ENCODE measurements around the gene PTH1R.

Gene PTH1R

GRCh38 chr3:46887980-46888494 is 10.5 kb downstream of the PTH1R start:
- TF ChIP-seq, protein P1, sequence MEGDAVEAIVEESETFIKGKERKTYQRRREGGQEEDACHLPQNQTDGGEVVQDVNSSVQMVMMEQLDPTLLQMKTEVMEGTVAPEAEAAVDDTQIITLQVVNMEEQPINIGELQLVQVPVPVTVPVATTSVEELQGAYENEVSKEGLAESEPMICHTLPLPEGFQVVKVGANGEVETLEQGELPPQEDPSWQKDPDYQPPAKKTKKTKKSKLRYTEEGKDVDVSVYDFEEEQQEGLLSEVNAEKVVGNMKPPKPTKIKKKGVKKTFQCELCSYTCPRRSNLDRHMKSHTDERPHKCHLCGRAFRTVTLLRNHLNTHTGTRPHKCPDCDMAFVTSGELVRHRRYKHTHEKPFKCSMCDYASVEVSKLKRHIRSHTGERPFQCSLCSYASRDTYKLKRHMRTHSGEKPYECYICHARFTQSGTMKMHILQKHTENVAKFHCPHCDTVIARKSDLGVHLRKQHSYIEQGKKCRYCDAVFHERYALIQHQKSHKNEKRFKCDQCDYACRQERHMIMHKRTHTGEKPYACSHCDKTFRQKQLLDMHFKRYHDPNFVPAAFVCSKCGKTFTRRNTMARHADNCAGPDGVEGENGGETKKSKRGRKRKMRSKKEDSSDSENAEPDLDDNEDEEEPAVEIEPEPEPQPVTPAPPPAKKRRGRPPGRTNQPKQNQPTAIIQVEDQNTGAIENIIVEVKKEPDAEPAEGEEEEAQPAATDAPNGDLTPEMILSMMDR (conservative IDR thresholded peaks at IDR 0.05) = no peak
- H3K27ac ChIP-seq = no peak overlapping the region

DNA sequence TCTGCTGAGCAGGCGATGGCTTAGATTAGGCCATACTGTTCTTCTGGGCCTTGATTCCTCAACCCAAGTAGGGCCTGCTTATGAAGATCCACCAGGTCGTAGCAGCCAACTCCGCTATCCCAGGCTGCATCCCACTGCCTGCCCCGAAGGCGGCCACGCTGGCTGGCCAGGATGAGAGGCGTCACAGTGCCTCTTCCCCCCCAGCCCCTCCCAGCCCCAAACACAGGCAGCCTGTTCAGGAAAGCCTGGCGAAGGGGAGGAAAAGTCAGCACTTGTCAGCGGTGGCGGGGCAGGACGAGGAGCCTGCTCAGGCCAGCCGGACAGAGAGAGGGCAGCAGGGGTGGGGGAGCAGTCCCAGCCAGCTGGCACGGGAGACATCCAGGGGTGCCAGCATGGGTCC is 11.2 kb downstream of the PTH1R start:
- TF ChIP-seq, protein P1 (conservative IDR thresholded peaks at IDR 0.05) = no peak
- no peak overlapping the region for H3K27ac ChIP-seq

- H3K27ac ChIP-seq = no peak overlapping the region
- TF ChIP-seq, protein P1 (conservative IDR thresholded peaks at IDR 0.05) = no peak
Observed at GRCh38 chr3:46889381-46890110, 12.0 kb downstream of the PTH1R start.

DNA sequence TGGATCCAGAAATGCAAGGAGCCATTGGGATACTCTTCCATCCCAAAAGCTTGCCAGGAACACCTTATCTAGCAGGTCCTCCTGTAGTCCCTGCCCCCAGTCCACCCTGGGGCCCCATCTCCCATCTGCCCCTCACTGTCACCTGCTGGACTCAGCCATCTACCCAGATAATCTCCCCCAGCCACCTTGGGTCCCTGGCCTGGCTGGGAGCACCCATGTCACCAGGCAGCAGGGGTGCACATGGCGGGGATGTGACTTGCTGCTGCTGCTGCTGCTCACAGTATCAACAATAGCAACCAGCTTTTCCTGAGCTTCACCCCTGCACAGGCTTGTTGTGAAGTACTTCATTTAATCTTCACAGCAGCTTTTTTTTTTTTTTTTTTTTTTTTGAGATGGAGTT is 12.6 kb downstream of the PTH1R start:
- no peak overlapping the region for H3K27ac ChIP-seq
- TF ChIP-seq, protein P1 (conservative IDR thresholded peaks at IDR 0.05) = no peak

- TF ChIP-seq, protein P1 (conservative IDR thresholded peaks at IDR 0.05) = no peak
- H3K27ac ChIP-seq = no peak overlapping the region
Observed at GRCh38 chr3:46891132-46891531, 13.6 kb downstream of the PTH1R start.

DNA sequence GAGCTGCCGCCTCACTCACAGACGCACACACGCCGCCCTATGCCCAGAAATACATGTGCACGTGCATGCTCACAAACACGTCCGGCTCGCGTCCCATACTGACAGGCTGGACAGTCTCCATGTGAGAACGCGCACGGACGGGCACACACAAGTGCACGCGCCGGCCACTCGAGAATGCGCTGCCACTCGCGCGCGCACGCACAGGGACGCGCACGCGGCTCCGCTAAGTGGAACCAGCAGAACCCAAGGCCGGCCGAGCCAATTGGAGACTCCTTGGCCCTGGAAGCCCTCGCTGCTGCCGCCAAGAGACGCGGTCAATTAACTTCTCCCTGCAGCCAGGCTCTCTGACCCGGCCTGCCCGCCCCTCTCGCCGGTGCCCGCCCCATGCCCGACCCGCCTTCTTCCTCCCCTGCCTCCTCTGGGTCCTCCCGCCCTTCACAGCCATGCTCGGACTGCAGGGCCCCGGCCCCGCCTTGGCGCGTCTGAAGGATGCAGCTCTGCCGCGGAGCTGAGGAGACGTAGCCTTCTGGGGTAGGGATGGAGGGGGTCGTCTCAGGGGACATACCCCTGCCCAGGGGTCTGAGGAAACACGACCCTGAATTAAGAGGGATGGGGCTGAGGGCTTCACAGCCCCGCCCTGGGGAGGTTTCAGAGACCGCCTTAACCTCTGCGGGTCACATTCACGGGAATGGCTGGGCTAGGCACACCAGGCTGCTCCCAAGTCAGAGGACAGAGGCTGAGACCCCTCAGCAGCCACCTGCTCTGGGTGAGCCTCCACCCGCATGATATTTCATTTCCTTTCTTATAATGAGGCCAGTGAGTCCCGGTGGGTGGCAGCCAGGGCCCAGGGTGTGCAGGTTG is 15.0 kb downstream of the PTH1R start:
- peak overlapping the region; percentile 72 for H3K27ac ChIP-seq
- TF ChIP-seq, protein P1 (conservative IDR thresholded peaks at IDR 0.05) = peak; percentile 38

DNA sequence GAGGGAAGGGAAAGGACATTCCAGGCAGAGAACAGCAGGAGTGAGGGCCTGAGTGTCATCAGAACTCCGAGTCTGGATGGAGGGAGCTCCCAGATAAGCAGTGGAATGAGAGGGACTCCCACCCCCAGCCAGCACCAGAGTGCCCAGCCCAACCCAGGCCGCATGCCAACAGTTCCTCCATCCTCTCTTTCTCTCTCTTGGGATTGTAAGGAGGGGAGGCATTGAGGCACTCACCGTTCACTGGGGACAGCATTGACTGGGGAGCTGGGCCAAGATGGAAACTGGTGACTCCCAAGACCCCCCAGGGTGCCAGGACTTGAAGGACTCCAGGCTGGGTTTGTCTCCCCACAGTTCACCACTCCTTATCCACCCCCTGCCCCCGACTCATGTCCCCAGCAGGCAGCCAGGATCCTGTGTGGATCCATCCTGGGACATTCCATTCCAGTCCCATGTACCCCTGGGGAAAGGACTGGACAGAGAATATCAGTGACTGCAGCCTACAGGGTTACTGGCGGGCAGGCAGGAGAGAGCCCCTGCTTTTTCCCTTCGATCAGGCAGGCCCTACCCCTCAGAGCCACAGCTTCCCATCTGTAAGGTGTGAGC is 15.7 kb downstream of the PTH1R start:
- TF ChIP-seq, protein P1 (conservative IDR thresholded peaks at IDR 0.05) = no peak
- peak overlapping the region; percentile 72; the same call in 1 of the 2 replicates for H3K27ac ChIP-seq

All from VCaP (cell line).